GM23338 (cell line): Measurements from ENCODE around the gene CFAP44. TPM values are rescaled to one million over a fixed set of nuclear protein-coding genes. Genes with fewer than 3 reads are reported as not detected.

ENCODE experiments used
- ATAC-seq: fragments of 200-7000 bp; cut with Tn5 transposase; 3 replicates; pipeline ENCODE4 v1.9.1; 2020
- DNase-seq: peaks from one replicate; pipeline ENCODE4 v3.0.0-alpha.2; 2015; ENCODE audit warnings: low spot score
- H2AFZ ChIP-seq: fragments of 200-600 bp; sonication (generic); 2 replicates; pipeline ENCODE4 v1.8.0; 2016; ENCODE audit warnings: antibody characterized with exemption, mild to moderate bottlenecking, moderate library complexity
- H3F3A ChIP-seq: fragments of 200-600 bp; sonication (generic); replicated peaks from 2 replicates; pipeline ENCODE4 v1.8.0; 2017; ENCODE audit warnings: antibody characterized with exemption, mixed run types, low read depth
- H3K27ac ChIP-seq: fragments of 200-600 bp; sonication (generic); 2 replicates; pipeline ENCODE4 v1.6.1; 2016; ENCODE audit warnings: low read depth
- H3K27me3 ChIP-seq: fragments of 200-600 bp; sonication (generic); 2 replicates; pipeline ENCODE4 v1.8.0; 2016; ENCODE audit warnings: mild to moderate bottlenecking, mixed run types, moderate library complexity; ENCODE audit not compliant: insufficient read depth
- H3K36me3 ChIP-seq: fragments of 200-600 bp; sonication (generic); 2 replicates; pipeline ENCODE4 v1.8.0; 2016; ENCODE audit warnings: mild to moderate bottlenecking; ENCODE audit not compliant: insufficient read depth
- H3K4me1 ChIP-seq: fragments of 200-600 bp; sonication (generic); 2 replicates; pipeline ENCODE4 v1.8.0; 2016; ENCODE audit warnings: mild to moderate bottlenecking, moderate library complexity; ENCODE audit not compliant: insufficient read depth
- H3K4me2 ChIP-seq: fragments of 200-600 bp; sonication (generic); 2 replicates; pipeline ENCODE4 v1.7.1; 2017; ENCODE audit warnings: mixed run types
- H3K4me3 ChIP-seq: fragments of 200-600 bp; sonication (generic); 2 replicates; pipeline ENCODE4 v1.6.1; 2016; ENCODE audit warnings: mixed run types
- H3K79me2 ChIP-seq: fragments of 200-600 bp; sonication (generic); replicated peaks from 2 replicates; pipeline ENCODE4 v1.8.0; 2017; ENCODE audit warnings: mild to moderate bottlenecking; ENCODE audit not compliant: insufficient read depth
- H3K9me2 ChIP-seq: fragments of 200-600 bp; sonication (generic); 2 replicates; pipeline ENCODE4 v1.8.0; 2017; ENCODE audit not compliant: insufficient read depth
- H4K20me1 ChIP-seq: fragments of 200-600 bp; sonication (generic); replicated peaks from 2 replicates; pipeline ENCODE4 v1.8.0; 2017; ENCODE audit warnings: mild to moderate bottlenecking; ENCODE audit not compliant: insufficient read depth
- H3K27ac Mint-ChIP-seq: 2 replicates; pipeline ENCODE4 v1.8.0; 2020; ENCODE audit warnings: inconsistent platforms, mild to moderate bottlenecking, moderate library complexity, mixed read lengths
- H3K27me3 Mint-ChIP-seq: 3 replicates; pipeline ENCODE4 v1.8.0; 2022; ENCODE audit warnings: low read depth, mild to moderate bottlenecking, moderate library complexity, mixed read lengths, inconsistent platforms; ENCODE audit not compliant: insufficient read depth, poor library complexity
- H3K36me3 Mint-ChIP-seq: 3 replicates; pipeline ENCODE4 v1.8.0; 2021; ENCODE audit warnings: low read depth, mild to moderate bottlenecking, inconsistent platforms, moderate library complexity, mixed read lengths
- H3K4me1 Mint-ChIP-seq: 3 replicates; pipeline ENCODE4 v1.8.0; 2020; ENCODE audit warnings: mild to moderate bottlenecking, inconsistent platforms, mixed read lengths
- H3K4me3 Mint-ChIP-seq: 3 replicates; pipeline ENCODE4 v1.8.0; 2021; ENCODE audit warnings: moderate library complexity, mild to moderate bottlenecking, inconsistent platforms, mixed read lengths
- H3K9me3 Mint-ChIP-seq: 3 replicates; pipeline ENCODE4 v1.8.0; 2020; ENCODE audit warnings: moderate library complexity, mild to moderate bottlenecking, inconsistent platforms, mixed read lengths
- CREB1 ChIP-seq: fragments of 250-450 bp; sonication (Bioruptor Pico); IDR thresholded peaks from 2 replicates; pipeline ENCODE4 v1.5.0; 2020; ENCODE audit warnings: low read depth, mild to moderate bottlenecking, moderate library complexity
- EZH2 ChIP-seq: fragments of 200-600 bp; sonication (generic); IDR thresholded peaks from one replicate; pipeline ENCODE4 v1.8.0; 2017; ENCODE audit warnings: antibody characterized with exemption, mild to moderate bottlenecking, low read depth; ENCODE audit not compliant: unreplicated experiment
- EZH2phosphoT487 ChIP-seq: fragments of 200-600 bp; sonication (generic); IDR thresholded peaks from one replicate; pipeline ENCODE4 v1.8.1; 2018; ENCODE audit warnings: antibody characterized with exemption; ENCODE audit not compliant: unreplicated experiment
- JUNB ChIP-seq: IDR thresholded peaks from one replicate; pipeline ENCODE4 v1.6.1; 2016; ENCODE audit warnings: antibody characterized with exemption; ENCODE audit not compliant: unreplicated experiment
- NANOG ChIP-seq: IDR thresholded peaks from 2 replicates; pipeline ENCODE4 v1.6.1; 2016; ENCODE audit warnings: antibody characterized with exemption, borderline replicate concordance
- POLR2AphosphoS5 ChIP-seq: IDR thresholded peaks from 2 replicates; pipeline ENCODE4 v1.6.1; 2016; ENCODE audit warnings: antibody characterized with exemption, low read depth
- STAT1 ChIP-seq: IDR thresholded peaks from one replicate; pipeline ENCODE4 v1.6.1; 2016; ENCODE audit warnings: antibody characterized with exemption; ENCODE audit not compliant: unreplicated experiment
- ZNF114 ChIP-seq: fragments of 250-450 bp; sonication (Bioruptor Pico); IDR thresholded peaks from 2 replicates; pipeline ENCODE4 v1.5.0; 2020; ENCODE audit warnings: mild to moderate bottlenecking, moderate library complexity
- ZNF331 ChIP-seq: fragments of 250-450 bp; sonication (Bioruptor Pico); IDR thresholded peaks from 2 replicates; pipeline ENCODE4 v1.5.0; 2020; ENCODE audit warnings: low read depth, mild to moderate bottlenecking, moderate library complexity
- polyA plus RNA-seq: library from polyadenylated mRNA; unstranded; fragments of >200 nt; fragmentation: Nextera tagmentation; extraction: Ambion mirVana; gene quantifications from 2 replicates; pipeline ENCODE4 v1.2.1, GENCODE V29; 2016
- total RNA-seq: library from RNA; depleted of rRNA; stranded (reverse); fragments of >200 nt; shearing (Covaris generic); gene quantifications from 2 replicates; pipeline ENCODE4 v1.2.3, GENCODE V29; 2014
- TF ChIP-seq, protein P1 (sequence below): IDR thresholded peaks from one replicate; pipeline ENCODE4 v1.6.1; 2018; ENCODE audit warnings: antibody characterized with exemption; ENCODE audit not compliant: unreplicated experiment
- TF ChIP-seq, protein P2 (sequence below): fragments of 250-450 bp; sonication (Bioruptor Pico); IDR thresholded peaks from 2 replicates; pipeline ENCODE4 v1.5.0; 2020; ENCODE audit warnings: mild to moderate bottlenecking, moderate library complexity
- TF ChIP-seq, protein P3 (sequence below): IDR thresholded peaks from 2 replicates; pipeline ENCODE4 v1.6.1; 2016; ENCODE audit warnings: antibody characterized with exemption
- TF ChIP-seq, protein P4 (sequence below), 2 experiments: fragments of 200-600 bp in 1 of 2; sonication (generic) in 1 of 2; conservative IDR thresholded peaks; 2 replicates each; pipeline versions ENCODE4 v1.5.1 to v1.6.1; 2016 to 2017; ENCODE audit warnings: antibody characterized with exemption in 2 of 2, low read depth in 2 of 2, mild to moderate bottlenecking in 2 of 2, moderate library complexity in 1 of 2

The CFAP44 gene
- total and polyA plus RNA-seq, 2 experiments from 2014 or later = 0.39 to 0.73 TPM

DNA sequence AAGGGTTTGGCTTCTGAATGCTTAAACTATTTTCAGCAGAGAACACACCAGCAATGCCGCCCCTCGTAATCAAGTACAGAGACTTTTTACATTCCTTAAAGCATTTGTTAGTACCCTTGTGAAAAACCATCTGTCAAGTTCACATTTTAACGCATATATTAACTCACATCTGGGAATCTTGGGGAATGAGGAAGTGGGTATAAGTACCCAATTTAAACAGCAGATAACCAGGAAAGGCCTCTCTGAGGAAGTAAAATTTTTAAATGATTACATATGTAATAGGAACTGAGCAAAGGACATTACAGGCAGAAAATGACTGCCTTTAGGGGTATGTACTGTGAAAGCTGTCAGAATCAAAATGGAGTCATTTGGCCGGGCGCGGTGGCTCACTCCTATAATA lies 12.8 kb upstream of the CFAP44 start:
- ATAC-seq = no peak

More for the DNA sequence above, 12.8 kb upstream of the CFAP44 start:
- Histone ChIP-seq H3K27ac (no peak overlapping the region), H3K9me2 (no peaks in the 10 kb centered on the region), H3K36me3 (no peaks in the 10 kb centered on the region; the same call in none of the 2 replicates), H3F3A (no peaks in the 10 kb centered on the region), H3K4me1 (no peaks in the 10 kb centered on the region), H3K79me2 (no peaks in the 10 kb centered on the region), H3K4me3 (no peak overlapping the region), H4K20me1 (no peaks in the 10 kb centered on the region), H3K27me3 (no peaks in the 10 kb centered on the region), H3K4me2 (no peak overlapping the region), H2AFZ (no peak overlapping the region)
- Mint-ChIP-seq H3K4me1 (no peaks in the 10 kb centered on the region), H3K27ac (no peak overlapping the region), H3K9me3 (peaks cover 10% of the 10 kb centered on the region), H3K36me3 (peaks cover 32% of the 10 kb centered on the region), H3K27me3 (peaks cover 4% of the 10 kb centered on the region), H3K4me3 (no peak overlapping the region)
- DNase-seq = no peak
- TF ChIP-seq JUNB = no peak
- TF ChIP-seq, protein P1, sequence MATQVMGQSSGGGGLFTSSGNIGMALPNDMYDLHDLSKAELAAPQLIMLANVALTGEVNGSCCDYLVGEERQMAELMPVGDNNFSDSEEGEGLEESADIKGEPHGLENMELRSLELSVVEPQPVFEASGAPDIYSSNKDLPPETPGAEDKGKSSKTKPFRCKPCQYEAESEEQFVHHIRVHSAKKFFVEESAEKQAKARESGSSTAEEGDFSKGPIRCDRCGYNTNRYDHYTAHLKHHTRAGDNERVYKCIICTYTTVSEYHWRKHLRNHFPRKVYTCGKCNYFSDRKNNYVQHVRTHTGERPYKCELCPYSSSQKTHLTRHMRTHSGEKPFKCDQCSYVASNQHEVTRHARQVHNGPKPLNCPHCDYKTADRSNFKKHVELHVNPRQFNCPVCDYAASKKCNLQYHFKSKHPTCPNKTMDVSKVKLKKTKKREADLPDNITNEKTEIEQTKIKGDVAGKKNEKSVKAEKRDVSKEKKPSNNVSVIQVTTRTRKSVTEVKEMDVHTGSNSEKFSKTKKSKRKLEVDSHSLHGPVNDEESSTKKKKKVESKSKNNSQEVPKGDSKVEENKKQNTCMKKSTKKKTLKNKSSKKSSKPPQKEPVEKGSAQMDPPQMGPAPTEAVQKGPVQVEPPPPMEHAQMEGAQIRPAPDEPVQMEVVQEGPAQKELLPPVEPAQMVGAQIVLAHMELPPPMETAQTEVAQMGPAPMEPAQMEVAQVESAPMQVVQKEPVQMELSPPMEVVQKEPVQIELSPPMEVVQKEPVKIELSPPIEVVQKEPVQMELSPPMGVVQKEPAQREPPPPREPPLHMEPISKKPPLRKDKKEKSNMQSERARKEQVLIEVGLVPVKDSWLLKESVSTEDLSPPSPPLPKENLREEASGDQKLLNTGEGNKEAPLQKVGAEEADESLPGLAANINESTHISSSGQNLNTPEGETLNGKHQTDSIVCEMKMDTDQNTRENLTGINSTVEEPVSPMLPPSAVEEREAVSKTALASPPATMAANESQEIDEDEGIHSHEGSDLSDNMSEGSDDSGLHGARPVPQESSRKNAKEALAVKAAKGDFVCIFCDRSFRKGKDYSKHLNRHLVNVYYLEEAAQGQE = no peak
- TF ChIP-seq STAT1 = no peak
- TF ChIP-seq, protein P2, sequence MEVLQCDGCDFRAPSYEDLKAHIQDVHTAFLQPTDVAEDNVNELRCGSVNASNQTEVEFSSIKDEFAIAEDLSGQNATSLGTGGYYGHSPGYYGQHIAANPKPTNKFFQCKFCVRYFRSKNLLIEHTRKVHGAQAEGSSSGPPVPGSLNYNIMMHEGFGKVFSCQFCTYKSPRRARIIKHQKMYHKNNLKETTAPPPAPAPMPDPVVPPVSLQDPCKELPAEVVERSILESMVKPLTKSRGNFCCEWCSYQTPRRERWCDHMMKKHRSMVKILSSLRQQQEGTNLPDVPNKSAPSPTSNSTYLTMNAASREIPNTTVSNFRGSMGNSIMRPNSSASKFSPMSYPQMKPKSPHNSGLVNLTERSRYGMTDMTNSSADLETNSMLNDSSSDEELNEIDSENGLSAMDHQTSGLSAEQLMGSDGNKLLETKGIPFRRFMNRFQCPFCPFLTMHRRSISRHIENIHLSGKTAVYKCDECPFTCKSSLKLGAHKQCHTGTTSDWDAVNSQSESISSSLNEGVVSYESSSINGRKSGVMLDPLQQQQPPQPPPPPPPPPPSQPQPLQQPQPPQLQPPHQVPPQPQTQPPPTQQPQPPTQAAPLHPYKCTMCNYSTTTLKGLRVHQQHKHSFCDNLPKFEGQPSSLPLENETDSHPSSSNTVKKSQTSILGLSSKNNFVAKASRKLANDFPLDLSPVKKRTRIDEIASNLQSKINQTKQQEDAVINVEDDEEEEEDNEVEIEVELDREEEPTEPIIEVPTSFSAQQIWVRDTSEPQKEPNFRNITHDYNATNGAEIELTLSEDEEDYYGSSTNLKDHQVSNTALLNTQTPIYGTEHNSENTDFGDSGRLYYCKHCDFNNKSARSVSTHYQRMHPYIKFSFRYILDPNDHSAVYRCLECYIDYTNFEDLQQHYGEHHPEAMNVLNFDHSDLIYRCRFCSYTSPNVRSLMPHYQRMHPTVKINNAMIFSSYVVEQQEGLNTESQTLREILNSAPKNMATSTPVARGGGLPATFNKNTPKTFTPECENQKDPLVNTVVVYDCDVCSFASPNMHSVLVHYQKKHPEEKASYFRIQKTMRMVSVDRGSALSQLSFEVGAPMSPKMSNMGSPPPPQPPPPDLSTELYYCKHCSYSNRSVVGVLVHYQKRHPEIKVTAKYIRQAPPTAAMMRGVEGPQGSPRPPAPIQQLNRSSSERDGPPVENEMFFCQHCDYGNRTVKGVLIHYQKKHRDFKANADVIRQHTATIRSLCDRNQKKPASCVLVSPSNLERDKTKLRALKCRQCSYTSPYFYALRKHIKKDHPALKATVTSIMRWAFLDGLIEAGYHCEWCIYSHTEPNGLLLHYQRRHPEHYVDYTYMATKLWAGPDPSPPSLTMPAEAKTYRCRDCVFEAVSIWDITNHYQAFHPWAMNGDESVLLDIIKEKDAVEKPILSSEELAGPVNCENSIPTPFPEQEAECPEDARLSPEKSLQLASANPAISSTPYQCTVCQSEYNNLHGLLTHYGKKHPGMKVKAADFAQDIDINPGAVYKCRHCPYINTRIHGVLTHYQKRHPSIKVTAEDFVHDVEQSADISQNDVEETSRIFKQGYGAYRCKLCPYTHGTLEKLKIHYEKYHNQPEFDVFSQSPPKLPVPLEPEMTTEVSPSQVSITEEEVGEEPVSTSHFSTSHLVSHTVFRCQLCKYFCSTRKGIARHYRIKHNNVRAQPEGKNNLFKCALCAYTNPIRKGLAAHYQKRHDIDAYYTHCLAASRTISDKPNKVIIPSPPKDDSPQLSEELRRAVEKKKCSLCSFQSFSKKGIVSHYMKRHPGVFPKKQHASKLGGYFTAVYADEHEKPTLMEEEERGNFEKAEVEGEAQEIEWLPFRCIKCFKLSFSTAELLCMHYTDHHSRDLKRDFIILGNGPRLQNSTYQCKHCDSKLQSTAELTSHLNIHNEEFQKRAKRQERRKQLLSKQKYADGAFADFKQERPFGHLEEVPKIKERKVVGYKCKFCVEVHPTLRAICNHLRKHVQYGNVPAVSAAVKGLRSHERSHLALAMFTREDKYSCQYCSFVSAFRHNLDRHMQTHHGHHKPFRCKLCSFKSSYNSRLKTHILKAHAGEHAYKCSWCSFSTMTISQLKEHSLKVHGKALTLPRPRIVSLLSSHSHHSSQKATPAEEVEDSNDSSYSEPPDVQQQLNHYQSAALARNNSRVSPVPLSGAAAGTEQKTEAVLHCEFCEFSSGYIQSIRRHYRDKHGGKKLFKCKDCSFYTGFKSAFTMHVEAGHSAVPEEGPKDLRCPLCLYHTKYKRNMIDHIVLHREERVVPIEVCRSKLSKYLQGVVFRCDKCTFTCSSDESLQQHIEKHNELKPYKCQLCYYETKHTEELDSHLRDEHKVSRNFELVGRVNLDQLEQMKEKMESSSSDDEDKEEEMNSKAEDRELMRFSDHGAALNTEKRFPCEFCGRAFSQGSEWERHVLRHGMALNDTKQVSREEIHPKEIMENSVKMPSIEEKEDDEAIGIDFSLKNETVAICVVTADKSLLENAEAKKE (CRISPR knock-in tag) = no peak
- TF ChIP-seq POLR2AphosphoS5 = no peak
- no peak for TF ChIP-seq EZH2
- TF ChIP-seq ZNF331 (CRISPR knock-in tag) = no peak
- TF ChIP-seq, protein P3, sequence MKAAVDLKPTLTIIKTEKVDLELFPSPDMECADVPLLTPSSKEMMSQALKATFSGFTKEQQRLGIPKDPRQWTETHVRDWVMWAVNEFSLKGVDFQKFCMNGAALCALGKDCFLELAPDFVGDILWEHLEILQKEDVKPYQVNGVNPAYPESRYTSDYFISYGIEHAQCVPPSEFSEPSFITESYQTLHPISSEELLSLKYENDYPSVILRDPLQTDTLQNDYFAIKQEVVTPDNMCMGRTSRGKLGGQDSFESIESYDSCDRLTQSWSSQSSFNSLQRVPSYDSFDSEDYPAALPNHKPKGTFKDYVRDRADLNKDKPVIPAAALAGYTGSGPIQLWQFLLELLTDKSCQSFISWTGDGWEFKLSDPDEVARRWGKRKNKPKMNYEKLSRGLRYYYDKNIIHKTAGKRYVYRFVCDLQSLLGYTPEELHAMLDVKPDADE = no peak
- no peak for TF ChIP-seq NANOG
- no peak for TF ChIP-seq ZNF114
- TF ChIP-seq CREB1 (CRISPR knock-in tag) = no peak
- TF ChIP-seq EZH2phosphoT487 = no peak
- TF ChIP-seq, protein P4, sequence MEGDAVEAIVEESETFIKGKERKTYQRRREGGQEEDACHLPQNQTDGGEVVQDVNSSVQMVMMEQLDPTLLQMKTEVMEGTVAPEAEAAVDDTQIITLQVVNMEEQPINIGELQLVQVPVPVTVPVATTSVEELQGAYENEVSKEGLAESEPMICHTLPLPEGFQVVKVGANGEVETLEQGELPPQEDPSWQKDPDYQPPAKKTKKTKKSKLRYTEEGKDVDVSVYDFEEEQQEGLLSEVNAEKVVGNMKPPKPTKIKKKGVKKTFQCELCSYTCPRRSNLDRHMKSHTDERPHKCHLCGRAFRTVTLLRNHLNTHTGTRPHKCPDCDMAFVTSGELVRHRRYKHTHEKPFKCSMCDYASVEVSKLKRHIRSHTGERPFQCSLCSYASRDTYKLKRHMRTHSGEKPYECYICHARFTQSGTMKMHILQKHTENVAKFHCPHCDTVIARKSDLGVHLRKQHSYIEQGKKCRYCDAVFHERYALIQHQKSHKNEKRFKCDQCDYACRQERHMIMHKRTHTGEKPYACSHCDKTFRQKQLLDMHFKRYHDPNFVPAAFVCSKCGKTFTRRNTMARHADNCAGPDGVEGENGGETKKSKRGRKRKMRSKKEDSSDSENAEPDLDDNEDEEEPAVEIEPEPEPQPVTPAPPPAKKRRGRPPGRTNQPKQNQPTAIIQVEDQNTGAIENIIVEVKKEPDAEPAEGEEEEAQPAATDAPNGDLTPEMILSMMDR (conservative IDR thresholded peaks at IDR 0.05; ENCODE audit: low read depth in 2 of 2) = no peak
